ENCODE data around the gene CD200.

CD200 gene

GRCh38 chr3:112372396-112372795 lies 39.4 kb downstream of the CD200 start:
- no peak for TF ChIP-seq CTCF (IDR thresholded peaks at IDR 0.05; ENCODE audit: low read depth, low read length)
- no peak overlapping the region for H3K4me3 ChIP-seq (ENCODE audit: low read depth, low read length)

- TF ChIP-seq CTCF (IDR thresholded peaks at IDR 0.05; ENCODE audit: low read depth, low read length), result no peak
These were observed 40.5 kb downstream of the CD200 start for GRCh38 chr3:112373476-112373875.

GRCh38 chr3:112373924-112374323 lies 41.0 kb downstream of the CD200 start:
- no peak for TF ChIP-seq CTCF (IDR thresholded peaks at IDR 0.05; ENCODE audit: low read depth, low read length)
- no peak overlapping the region for H3K4me3 ChIP-seq (ENCODE audit: low read depth, low read length)

More at GRCh38 chr3:112373476-112373875, 40.5 kb downstream of the CD200 start:
- no peak overlapping the region for H3K4me3 ChIP-seq (ENCODE audit: low read depth, low read length)

- H3K4me3 ChIP-seq (ENCODE audit: low read depth, low read length), result no peak overlapping the region
- TF ChIP-seq CTCF (IDR thresholded peaks at IDR 0.05; ENCODE audit: low read depth, low read length), result no peak
These were observed 41.4 kb downstream of the CD200 start for GRCh38 chr3:112374333-112374734.

- TF ChIP-seq CTCF (IDR thresholded peaks at IDR 0.05; ENCODE audit: low read depth, low read length), result no peak
These were observed 42.2 kb downstream of the CD200 start for GRCh38 chr3:112375117-112375516.

GRCh38 chr3:112376241-112376911 lies 43.4 kb downstream of the CD200 start:
- no peak for TF ChIP-seq CTCF (IDR thresholded peaks at IDR 0.05; ENCODE audit: low read depth, low read length)
- H3K4me3 ChIP-seq (ENCODE audit: low read depth, low read length), result no peak overlapping the region

More at GRCh38 chr3:112375117-112375516, 42.2 kb downstream of the CD200 start:
- H3K4me3 ChIP-seq (ENCODE audit: low read depth, low read length), result no peak overlapping the region

- no peak overlapping the region for H3K4me3 ChIP-seq (ENCODE audit: low read depth, low read length)
- no peak for TF ChIP-seq CTCF (IDR thresholded peaks at IDR 0.05; ENCODE audit: low read depth, low read length)
These were observed 44.0 kb downstream of the CD200 start for GRCh38 chr3:112376992-112377391.
